ENCODE measurements around the gene BTBD9.

DNA sequence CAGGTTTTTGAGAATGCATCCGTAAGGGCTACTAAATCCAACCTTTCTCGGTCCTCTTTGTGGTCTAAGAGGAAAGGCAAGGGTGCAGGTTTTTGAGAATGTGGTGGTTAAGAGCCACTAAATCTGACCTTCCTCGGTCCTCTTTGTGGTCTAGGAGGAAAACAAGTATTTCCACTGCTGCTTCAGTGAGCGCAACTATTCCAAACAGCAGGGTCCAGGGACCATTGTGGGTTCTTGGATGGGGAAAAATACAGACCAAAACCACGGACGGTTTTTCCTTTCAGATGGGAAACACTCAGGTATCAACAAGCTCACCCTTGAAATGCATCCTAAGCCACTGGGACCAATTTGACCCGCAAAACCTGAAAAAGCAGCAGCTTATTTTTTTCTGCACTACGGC is 21.9 kb downstream of the BTBD9 start:
- TF ChIP-seq CTCF (conservative IDR thresholded peaks at IDR 0.05) (no peak), EZH2 (IDR thresholded peaks at IDR 0.05; ENCODE audit: low read depth) (no peak)

Data from PC-9 (cell line).